CD14-positive monocyte (primary cell): ENCODE results near the gene PDS5B. TPM values are rescaled to one million over a fixed set of nuclear protein-coding genes. Genes with fewer than 3 reads are reported as not detected.
"Not testable (repeated sequence)": the region's sequence is repeated elsewhere in the genome, so short reads cannot be mapped to it uniquely, and the experiment has no call there.

Experiments used
- DNase-seq, 3 donors: peaks; one replicate each; pipeline ENCODE4 v3.0.0-alpha.2; 2011 to 2022
- H2AFZ ChIP-seq: 2 replicates; pipeline ENCODE4 v1.6.0; 2012; ENCODE audit warnings: mild to moderate bottlenecking, low read depth, low read length, inconsistent platforms; ENCODE audit not compliant: insufficient read depth, poor library complexity, severe bottlenecking
- H3K27ac ChIP-seq, 2 donors: 1 replicate in 1 of 2; 2 replicates in 1 of 2; pipeline ENCODE4 v1.5.1; 2012 to 2013; ENCODE audit warnings: low read length in 2 of 2, control low read depth in 1 of 2, inconsistent platforms in 1 of 2, low read depth in 1 of 2, mild to moderate bottlenecking in 1 of 2
- H3K27me3 ChIP-seq, 2 donors: one replicate each; pipeline versions ENCODE4 v1.6.0 to v1.6.1; 2011 to 2013; ENCODE audit warnings: low read length in 2 of 2; ENCODE audit not compliant: control insufficient read depth in 2 of 2, insufficient read depth in 2 of 2
- H3K36me3 ChIP-seq, 2 donors: replicated peaks in 1 of 2; 1 replicate in 1 of 2; 2 replicates in 1 of 2; pipeline versions ENCODE4 v1.5.1 to v1.6.1; 2012 to 2013; ENCODE audit warnings: low read length in 2 of 2, control low read depth in 1 of 2, inconsistent platforms in 1 of 2, mild to moderate bottlenecking in 1 of 2; ENCODE audit not compliant: insufficient read depth in 2 of 2, control insufficient read depth in 1 of 2
- H3K4me1 ChIP-seq, 2 donors: 1 replicate in 1 of 2; 2 replicates in 1 of 2; pipeline versions ENCODE4 v1.5.1 to v1.6.1; 2012 to 2013; ENCODE audit warnings: low read length in 2 of 2, control low read depth in 1 of 2, inconsistent platforms in 1 of 2, mild to moderate bottlenecking in 1 of 2, moderate library complexity in 1 of 2; ENCODE audit not compliant: insufficient read depth in 2 of 2, control insufficient read depth in 1 of 2
- H3K4me2 ChIP-seq: replicated peaks from 2 replicates; pipeline ENCODE3; 2012; ENCODE audit warnings: low read length, moderate library complexity, mild to moderate bottlenecking; ENCODE audit not compliant: poor library complexity, severe bottlenecking; ENCODE audit errors: extremely low read depth
- H3K4me3 ChIP-seq, 3 experiments: fragments of 200-600 bp in 1 of 3; sonication (generic) in 1 of 3; replicated peaks in 1 of 3; 1 replicate in 2 of 3; 2 replicates in 1 of 3; pipeline ENCODE4 v1.5.1; 2011 to 2013; ENCODE audit warnings: low read length in 3 of 3, mild to moderate bottlenecking in 3 of 3, control low read depth in 2 of 3, low read depth in 2 of 3, inconsistent platforms in 1 of 3, moderate library complexity in 1 of 3
- H3K79me2 ChIP-seq: 2 replicates; pipeline ENCODE4 v1.6.0; 2012; ENCODE audit warnings: mild to moderate bottlenecking, control low read depth, inconsistent platforms, low read length, moderate library complexity; ENCODE audit not compliant: insufficient read depth
- H3K9ac ChIP-seq: 2 replicates; pipeline ENCODE4 v1.6.0; 2017; ENCODE audit warnings: low read length, mild to moderate bottlenecking; ENCODE audit not compliant: insufficient read depth, poor library complexity, severe bottlenecking
- H3K9me3 ChIP-seq, 2 donors: replicated peaks in 1 of 2; 1 replicate in 1 of 2; 2 replicates in 1 of 2; pipeline versions ENCODE4 v1.5.1 to v1.6.1; 2012 to 2013; ENCODE audit warnings: low read length in 2 of 2, control low read depth in 1 of 2; ENCODE audit not compliant: control insufficient read depth in 1 of 2, insufficient read depth in 1 of 2
- H4K20me1 ChIP-seq: 2 replicates; pipeline ENCODE4 v1.6.0; 2012; ENCODE audit warnings: mild to moderate bottlenecking, low read length, control low read depth, moderate library complexity; ENCODE audit not compliant: insufficient read depth
- H3K27ac Mint-ChIP-seq, 7 donors: one replicate each; pipeline ENCODE4 v1.8.0; 2020; ENCODE audit warnings: mild to moderate bottlenecking in 7 of 7, mixed read lengths in 7 of 7, moderate library complexity in 6 of 7, inconsistent platforms in 2 of 7
- H3K27me3 Mint-ChIP-seq, 3 donors: one replicate each; pipeline ENCODE4 v1.8.0; 2021 to 2022; ENCODE audit warnings: low read depth in 3 of 3, mild to moderate bottlenecking in 3 of 3, mixed read lengths in 3 of 3, moderate library complexity in 3 of 3, inconsistent platforms in 1 of 3
- H3K36me3 Mint-ChIP-seq, 2 donors: one replicate each; pipeline ENCODE4 v1.8.0; 2020; ENCODE audit warnings: mixed read lengths in 2 of 2, inconsistent platforms in 1 of 2, mild to moderate bottlenecking in 1 of 2
- H3K4me1 Mint-ChIP-seq: one replicate; pipeline ENCODE4 v1.8.0; 2020; ENCODE audit warnings: mild to moderate bottlenecking, mixed read lengths
- H3K4me3 Mint-ChIP-seq, 2 donors: one replicate each; pipeline ENCODE4 v1.8.0; 2020; ENCODE audit warnings: mild to moderate bottlenecking in 2 of 2, mixed read lengths in 2 of 2, moderate library complexity in 1 of 2
- H3K9me3 Mint-ChIP-seq, 7 donors: one replicate each; pipeline ENCODE4 v1.8.0; 2020 to 2022; ENCODE audit warnings: mixed read lengths in 7 of 7, mild to moderate bottlenecking in 6 of 7, moderate library complexity in 6 of 7, inconsistent platforms in 2 of 7
- CTCF ChIP-seq: fragments of 200-600 bp; IDR thresholded peaks from one replicate; pipeline ENCODE4 v1.8.0; 2022; ENCODE audit warnings: antibody characterized with exemption, mild to moderate bottlenecking
- WGBS: methylation state at CpG from one replicate; pipeline ENCODE4 v1.1.5; 2013; ENCODE audit warnings: missing lambda C conversion rate; ENCODE audit not compliant: insufficient coverage; 5-methylcytosine and 5-hydroxymethylcytosine counted together
- intact Hi-C, 2 donors: fragments of 100-400 bp; cut with micrococcal nuclease; formaldehyde crosslinking; loops; one replicate each; pipeline versions ENCODE4 v1.15.0 to v1.15.1; 2023
- polyA plus RNA-seq, 3 donors: library from polyadenylated mRNA; depleted of rRNA in 1 of 3; unstranded in 2 of 3; stranded (reverse) in 1 of 3; fragments of 300-500 nt in 2 of 3; fragments of >200 nt in 1 of 3; fragmentation: Illumina TruSeq in 2 of 3; gene quantifications; 1 replicate in 2 of 3; 2 replicates in 1 of 3; pipeline ENCODE4 v1.2.3, GENCODE V29; 2012 to 2021

Gene PDS5B
- polyA plus RNA-seq, 3 donors: 9.0 to 33.0 (median 21.0) TPM

- H3K9me3 ChIP-seq: peaks cover 19 to 37% of the 10 kb centered on the region in 2 donors
- H3K9ac ChIP-seq: no peak overlapping the region
- H3K4me3 ChIP-seq: no peak overlapping the region
- peaks cover 63 to 80% of the 10 kb centered on the region in 2 donors for H3K36me3 Mint-ChIP-seq
- TF ChIP-seq CTCF: no peak
- H3K4me2 ChIP-seq: no peak overlapping the region
- intact Hi-C loops: no loop called here
- no peaks in the 10 kb centered on the region for H3K27me3 Mint-ChIP-seq
- no peaks in the 10 kb centered on the region for H3K27me3 ChIP-seq
- H3K4me1 Mint-ChIP-seq: no peaks in the 10 kb centered on the region
- no peaks in the 10 kb centered on the region for H4K20me1 ChIP-seq
- peaks cover 21 to 45% (median 30%) of the 10 kb centered on the region in 7 donors for H3K9me3 Mint-ChIP-seq
- H3K36me3 ChIP-seq: peaks cover 44 to 72% of the 10 kb centered on the region in 2 donors
- H3K27ac Mint-ChIP-seq: no peak overlapping the region
- no peaks in the 10 kb centered on the region for H3K4me1 ChIP-seq
- H3K4me3 Mint-ChIP-seq: no peak overlapping the region
- no peaks in the 10 kb centered on the region for H3K79me2 ChIP-seq
- H3K27ac ChIP-seq: no peak overlapping the region
- DNase-seq: no peak
- H2AFZ ChIP-seq: no peak overlapping the region
Measured at GRCh38 chr13:32713397-32713796, 127.1 kb downstream of the PDS5B start.

- Histone ChIP-seq H3K9me3 (peaks cover 19 to 37% of the 10 kb centered on the region in 2 donors), H3K36me3 (peaks cover 30 to 64% of the 10 kb centered on the region in 2 donors)
- WGBS: 100% methylated on average over 8 of the region's 21 CpGs
- H3K4me3 Mint-ChIP-seq, H3K27ac Mint-ChIP-seq, H3K27me3 Mint-ChIP-seq, H3K79me2 ChIP-seq, H3K27ac ChIP-seq, H3K4me1 ChIP-seq, intact Hi-C loops, H3K9ac ChIP-seq, H3K4me3 ChIP-seq, DNase-seq, H3K4me1 Mint-ChIP-seq, H3K27me3 ChIP-seq, H2AFZ ChIP-seq, H3K4me2 ChIP-seq, H4K20me1 ChIP-seq: not testable (repeated sequence)
- Mint-ChIP-seq H3K36me3 (peaks cover 51 to 62% of the 10 kb centered on the region in 2 donors), H3K9me3 (peaks cover 23 to 44% (median 33%) of the 10 kb centered on the region in 7 donors)
Measured at GRCh38 chr13:32716201-32716600, 129.9 kb downstream of the PDS5B start.
